Muscle layer of colon (tissue), 2 donors: ENCODE measurements around the gene THBS2.

Experiments
- H3K27ac ChIP-seq: one replicate; pipeline ENCODE4 v1.7.0; 2013; ENCODE audit warnings: low read depth, mild to moderate bottlenecking, low read length, moderate library complexity
- H3K27me3 ChIP-seq, 2 donors: one replicate each; pipeline ENCODE4 v1.7.0; 2013; ENCODE audit warnings: low read length in 2 of 2, mild to moderate bottlenecking in 2 of 2; ENCODE audit not compliant: insufficient read depth in 2 of 2, control insufficient read depth in 1 of 2
- H3K36me3 ChIP-seq: one replicate; pipeline ENCODE4 v1.7.0; 2013; ENCODE audit warnings: mild to moderate bottlenecking, low read length; ENCODE audit not compliant: insufficient read depth
- H3K4me1 ChIP-seq: one replicate; pipeline ENCODE4 v1.7.0; 2013; ENCODE audit warnings: mild to moderate bottlenecking, low read length; ENCODE audit not compliant: insufficient read depth
- H3K4me3 ChIP-seq, 2 donors: one replicate each; pipeline ENCODE4 v1.7.0; 2013; ENCODE audit warnings: low read length in 2 of 2, low read depth in 1 of 2, mild to moderate bottlenecking in 1 of 2, moderate library complexity in 1 of 2
- H3K9ac ChIP-seq: one replicate; pipeline ENCODE4 v1.7.0; 2013; ENCODE audit warnings: low read length
- H3K9me3 ChIP-seq: one replicate; pipeline ENCODE4 v1.7.0; 2013; ENCODE audit warnings: mild to moderate bottlenecking, low read length
- donor health status: abdominal sarcoma.
- donor health status: Adenocarcinoma of cecum.

The THBS2 gene

GRCh38 chr6:169174516-169175359 is 78.9 kb downstream of the THBS2 start:
- H3K4me1 ChIP-seq, result no peaks in the 10 kb centered on the region
- H3K27ac ChIP-seq, result no peak overlapping the region
- H3K9me3 ChIP-seq, result no peaks in the 10 kb centered on the region
- no peak overlapping the region for H3K4me3 ChIP-seq
- H3K27me3 ChIP-seq, result no peaks in the 10 kb centered on the region
- H3K36me3 ChIP-seq, result no peaks in the 10 kb centered on the region
- no peak overlapping the region for H3K9ac ChIP-seq

GRCh38 chr6:169173532-169174268 is 79.9 kb downstream of the THBS2 start:
- Histone ChIP-seq H3K9me3 (no peaks in the 10 kb centered on the region), H3K27ac (no peak overlapping the region), H3K4me3 (no peak overlapping the region), H3K9ac (no peak overlapping the region), H3K4me1 (no peaks in the 10 kb centered on the region), H3K36me3 (no peaks in the 10 kb centered on the region), H3K27me3 (no peaks in the 10 kb centered on the region)

DNA sequence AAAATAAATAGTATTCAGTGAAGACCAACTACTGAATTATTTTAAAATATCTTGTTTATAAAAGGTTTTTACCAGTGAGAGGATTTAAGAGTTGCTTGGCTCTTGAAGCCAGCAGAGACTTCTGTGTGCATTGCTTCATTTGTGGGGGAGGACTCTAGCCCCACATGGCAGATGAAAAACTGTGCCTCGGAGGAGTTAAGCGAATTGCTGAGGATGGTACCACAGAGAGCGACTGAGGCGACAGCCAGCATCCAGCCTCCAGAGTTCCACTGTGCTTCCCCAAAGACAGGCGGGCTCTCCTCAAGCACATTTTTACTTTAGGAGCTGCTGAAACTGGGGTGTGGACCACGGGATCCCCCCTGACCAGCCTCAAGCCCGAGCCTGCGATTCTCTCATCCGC is 80.7 kb downstream of the THBS2 start:
- no peak overlapping the region for H3K9ac ChIP-seq
- no peaks in the 10 kb centered on the region for H3K4me1 ChIP-seq
- H3K27me3 ChIP-seq, result no peaks in the 10 kb centered on the region
- no peaks in the 10 kb centered on the region for H3K9me3 ChIP-seq
- no peaks in the 10 kb centered on the region for H3K36me3 ChIP-seq
- no peak overlapping the region for H3K27ac ChIP-seq
- H3K4me3 ChIP-seq, result no peak overlapping the region

- Histone ChIP-seq H3K9me3 (no peaks in the 10 kb centered on the region), H3K4me3 (no peak overlapping the region), H3K4me1 (no peaks in the 10 kb centered on the region), H3K36me3 (no peaks in the 10 kb centered on the region), H3K27ac (no peak overlapping the region), H3K27me3 (no peaks in the 10 kb centered on the region), H3K9ac (no peak overlapping the region)
Measured at GRCh38 chr6:169172456-169172855, 81.2 kb downstream of the THBS2 start.

GRCh38 chr6:169171951-169172350 is 81.7 kb downstream of the THBS2 start:
- Histone ChIP-seq H3K27ac (no peak overlapping the region), H3K4me1 (no peaks in the 10 kb centered on the region), H3K4me3 (no peak overlapping the region), H3K36me3 (no peaks in the 10 kb centered on the region), H3K9me3 (no peaks in the 10 kb centered on the region), H3K27me3 (no peaks in the 10 kb centered on the region), H3K9ac (no peak overlapping the region)

- Histone ChIP-seq H3K9ac (no peak overlapping the region), H3K4me1 (peaks cover under 1% of the 10 kb centered on the region), H3K36me3 (no peaks in the 10 kb centered on the region), H3K27ac (no peak overlapping the region), H3K27me3 (no peaks in the 10 kb centered on the region), H3K4me3 (no peak overlapping the region), H3K9me3 (no peaks in the 10 kb centered on the region)
Measured at GRCh38 chr6:169171016-169171415, 82.6 kb downstream of the THBS2 start.

- no peaks in the 10 kb centered on the region for H3K9me3 ChIP-seq
- no peak overlapping the region for H3K4me3 ChIP-seq
- peaks cover 5% of the 10 kb centered on the region for H3K4me1 ChIP-seq
- no peak overlapping the region for H3K9ac ChIP-seq
- no peaks in the 10 kb centered on the region for H3K27me3 ChIP-seq
- H3K27ac ChIP-seq, result no peak overlapping the region
- no peaks in the 10 kb centered on the region for H3K36me3 ChIP-seq
Measured at GRCh38 chr6:169170583-169170955, 83.1 kb downstream of the THBS2 start.

DNA sequence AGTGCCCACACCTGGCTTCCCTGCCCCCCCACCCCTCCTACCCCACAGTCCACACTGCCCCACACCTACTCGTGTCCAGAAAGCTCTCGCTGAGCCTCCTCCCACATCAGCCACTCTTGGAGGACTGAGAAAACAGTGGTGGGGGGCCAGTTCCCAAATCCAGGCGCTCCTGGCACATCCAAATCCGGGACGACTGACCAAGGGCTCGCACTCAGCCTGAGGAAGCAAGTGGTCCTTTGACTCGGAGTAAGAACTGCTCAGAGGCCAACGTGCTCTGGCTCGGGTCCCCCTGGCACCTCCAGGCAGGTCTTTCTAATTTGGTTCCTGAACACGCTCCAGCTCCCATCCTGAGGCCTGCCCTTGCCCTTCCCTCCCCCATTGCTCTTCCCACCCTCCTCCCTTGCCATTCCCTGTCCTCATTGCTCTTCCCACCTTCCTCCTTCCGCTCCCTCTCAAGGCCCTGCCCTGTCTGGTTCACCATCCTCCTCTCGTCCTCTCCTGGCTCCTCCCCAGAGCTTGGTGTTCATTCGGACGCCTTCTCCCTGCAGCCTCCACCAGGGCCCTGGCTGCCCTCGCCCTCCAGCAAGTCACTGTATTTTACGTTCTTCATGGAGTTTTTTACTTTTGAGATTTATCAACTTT is 83.6 kb downstream of the THBS2 start:
- Histone ChIP-seq H3K9ac (no peak overlapping the region), H3K27ac (no peak overlapping the region), H3K27me3 (no peaks in the 10 kb centered on the region), H3K4me1 (peaks cover 10% of the 10 kb centered on the region), H3K9me3 (no peaks in the 10 kb centered on the region), H3K4me3 (no peak overlapping the region), H3K36me3 (no peaks in the 10 kb centered on the region)

DNA sequence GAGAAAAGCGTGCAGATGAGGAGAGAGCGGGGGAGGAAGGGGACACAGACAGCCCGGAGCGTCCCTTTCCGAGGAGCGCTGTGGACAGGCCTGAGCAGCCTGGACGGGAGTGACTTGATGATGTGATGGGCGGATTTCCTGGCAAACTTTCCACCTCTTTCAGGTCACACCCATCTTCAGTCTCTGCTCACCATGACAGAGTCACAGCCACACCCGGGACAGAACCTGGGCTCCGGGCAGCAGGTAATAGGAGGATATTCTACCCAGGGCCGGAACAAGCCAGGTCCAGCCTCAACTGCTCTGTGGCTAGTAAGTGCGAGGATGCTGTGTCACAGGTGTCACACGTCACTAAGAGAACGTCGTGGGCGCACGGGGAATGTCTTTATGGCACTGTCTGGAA is 84.3 kb downstream of the THBS2 start:
- Histone ChIP-seq H3K4me3 (no peak overlapping the region), H3K27ac (no peak overlapping the region), H3K36me3 (no peaks in the 10 kb centered on the region), H3K9me3 (no peaks in the 10 kb centered on the region), H3K27me3 (no peaks in the 10 kb centered on the region), H3K4me1 (peaks cover 13% of the 10 kb centered on the region), H3K9ac (no peak overlapping the region)

GRCh38 chr6:169168706-169169105 is 84.9 kb downstream of the THBS2 start:
- peaks cover 13% of the 10 kb centered on the region for H3K4me1 ChIP-seq
- no peak overlapping the region for H3K9ac ChIP-seq
- no peaks in the 10 kb centered on the region for H3K9me3 ChIP-seq
- H3K36me3 ChIP-seq, result no peaks in the 10 kb centered on the region
- H3K4me3 ChIP-seq, result no peak overlapping the region
- H3K27ac ChIP-seq, result no peak overlapping the region
- no peaks in the 10 kb centered on the region for H3K27me3 ChIP-seq

DNA sequence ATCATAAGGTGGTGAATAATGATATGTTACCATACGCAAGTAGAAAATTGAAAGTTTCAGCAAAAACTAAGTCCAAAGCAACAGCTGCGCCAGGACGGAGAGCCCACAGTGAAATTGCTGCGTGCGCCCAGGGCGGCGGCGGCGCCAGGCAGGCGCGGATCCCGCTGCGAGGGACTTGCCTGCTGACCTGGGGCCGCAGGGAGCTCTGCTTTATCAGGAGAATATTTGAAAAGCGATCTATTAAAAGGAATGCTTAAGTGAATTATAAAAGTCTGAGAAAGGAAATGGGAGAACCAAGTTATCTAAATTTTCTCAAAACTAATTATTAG is 85.4 kb downstream of the THBS2 start:
- H3K9me3 ChIP-seq, result no peaks in the 10 kb centered on the region
- no peak overlapping the region for H3K27ac ChIP-seq
- H3K27me3 ChIP-seq, result no peaks in the 10 kb centered on the region
- H3K36me3 ChIP-seq, result no peaks in the 10 kb centered on the region
- H3K4me1 ChIP-seq, result peaks cover 13% of the 10 kb centered on the region
- no peak overlapping the region for H3K4me3 ChIP-seq
- no peak overlapping the region for H3K9ac ChIP-seq
